ENCODE measurements around the gene MAPK11. TPM values are rescaled to one million over a fixed set of nuclear protein-coding genes. Genes with fewer than 3 reads are reported as not detected.

The MAPK11 gene
- polyA plus RNA-seq, 3 donors: 0.81 TPM; not detected in 2

GRCh38 chr22:50271519-50271970, 1.4 kb upstream of the MAPK11 start:
- peaks cover 7 to 10% of the 10 kb centered on the region in 2 donors for H3K9me3 ChIP-seq (replicated peaks in 1 of 2; ENCODE audit: control insufficient read depth in 1 of 2, insufficient read depth in 1 of 2, low read length in 2 of 2)
- peaks cover 20 to 22% of the 10 kb centered on the region in 2 donors for H3K36me3 ChIP-seq (replicated peaks in 1 of 2; ENCODE audit: control insufficient read depth in 1 of 2, insufficient read depth in 2 of 2, low read length in 2 of 2)
- H3K4me1 ChIP-seq (ENCODE audit: control insufficient read depth in 1 of 2, insufficient read depth in 2 of 2, low read length in 2 of 2): peaks cover 25 to 38% of the 10 kb centered on the region in 2 donors
- H3K4me2 ChIP-seq (replicated peaks; ENCODE audit: extremely low read depth, low read length, poor library complexity, severe bottlenecking): peak overlapping the region; percentile 80
- H3K4me3 ChIP-seq (replicated peaks in 1 of 3; ENCODE audit: low read depth in 2 of 3, low read length in 3 of 3): peak overlapping the region in 1 of 3 experiments; percentile 70
- H2AFZ ChIP-seq (ENCODE audit: insufficient read depth, low read depth, low read length, poor library complexity, severe bottlenecking): no peak overlapping the region
- Mint-ChIP-seq H3K4me3 (peak overlapping the region in 1 of 2 donors; percentile 69), H3K4me1 (peaks cover 23% of the 10 kb centered on the region), H3K36me3 (peaks cover 21 to 31% of the 10 kb centered on the region in 2 donors), H3K9me3 (peaks cover 0 to 26% (median 6%) of the 10 kb centered on the region in 7 donors), H3K27me3 (ENCODE audit: low read depth in 3 of 3) (peaks cover 33 to 64% (median 46%) of the 10 kb centered on the region in 3 donors), H3K27ac (no peak overlapping the region)
- intact Hi-C loops (cut with micrococcal nuclease): no loop called here
- no peak overlapping the region for H3K9ac ChIP-seq (ENCODE audit: insufficient read depth, low read length, poor library complexity, severe bottlenecking)
- H3K79me2 ChIP-seq (ENCODE audit: insufficient read depth, low read length): no peaks in the 10 kb centered on the region
- H4K20me1 ChIP-seq (ENCODE audit: insufficient read depth, low read length): peaks cover 74% of the 10 kb centered on the region
- H3K27me3 ChIP-seq (ENCODE audit: control insufficient read depth in 2 of 2, insufficient read depth in 2 of 2, low read length in 2 of 2): peaks cover 25 to 42% of the 10 kb centered on the region in 2 donors
- H3K27ac ChIP-seq (ENCODE audit: low read depth in 1 of 2, low read length in 2 of 2): no peak overlapping the region
- 0% methylated on average over 43 of the region's 45 CpGs for WGBS (ENCODE audit: insufficient coverage)
- TF ChIP-seq CTCF (IDR thresholded peaks at IDR 0.05): no peak
- peak; percentile 36 to 60 (median 56) for DNase-seq

GRCh38 chr22:50270666-50271394, 650 bp upstream of the MAPK11 start:
- Mint-ChIP-seq H3K4me3 (peak overlapping the region; percentile 37 to 73), H3K9me3 (peaks cover 0 to 27% (median 7%) of the 10 kb centered on the region in 7 donors), H3K27me3 (ENCODE audit: low read depth in 3 of 3) (peaks cover 38 to 68% (median 50%) of the 10 kb centered on the region in 3 donors), H3K4me1 (peaks cover 23% of the 10 kb centered on the region), H3K27ac (no peak overlapping the region), H3K36me3 (peaks cover 19 to 24% of the 10 kb centered on the region in 2 donors)
- H3K36me3 ChIP-seq (replicated peaks in 1 of 2; ENCODE audit: control insufficient read depth in 1 of 2, insufficient read depth in 2 of 2, low read length in 2 of 2): peaks cover 15% of the 10 kb centered on the region in 2 donors
- peak overlapping the region; percentile 17 to 70 (median 21) for H3K4me3 ChIP-seq (replicated peaks in 1 of 3; ENCODE audit: low read depth in 2 of 3, low read length in 3 of 3)
- TF ChIP-seq CTCF (IDR thresholded peaks at IDR 0.05): no peak
- H3K27ac ChIP-seq (ENCODE audit: low read depth in 1 of 2, low read length in 2 of 2): no peak overlapping the region
- H3K79me2 ChIP-seq (ENCODE audit: insufficient read depth, low read length): no peaks in the 10 kb centered on the region
- no peak overlapping the region for H3K9ac ChIP-seq (ENCODE audit: insufficient read depth, low read length, poor library complexity, severe bottlenecking)
- DNase-seq: peak; percentile 43 to 54 (median 47)
- H3K4me1 ChIP-seq (ENCODE audit: control insufficient read depth in 1 of 2, insufficient read depth in 2 of 2, low read length in 2 of 2): peaks cover 25 to 38% of the 10 kb centered on the region in 2 donors
- peaks cover 67% of the 10 kb centered on the region for H4K20me1 ChIP-seq (ENCODE audit: insufficient read depth, low read length)
- WGBS (ENCODE audit: insufficient coverage): 2% methylated on average over 50 of the region's 53 CpGs
- peaks cover 25 to 46% of the 10 kb centered on the region in 2 donors for H3K27me3 ChIP-seq (ENCODE audit: control insufficient read depth in 2 of 2, insufficient read depth in 2 of 2, low read length in 2 of 2)
- H3K9me3 ChIP-seq (replicated peaks in 1 of 2; ENCODE audit: control insufficient read depth in 1 of 2, insufficient read depth in 1 of 2, low read length in 2 of 2): peaks cover 7 to 10% of the 10 kb centered on the region in 2 donors
- H2AFZ ChIP-seq (ENCODE audit: insufficient read depth, low read depth, low read length, poor library complexity, severe bottlenecking): no peak overlapping the region
- H3K4me2 ChIP-seq (replicated peaks; ENCODE audit: extremely low read depth, low read length, poor library complexity, severe bottlenecking): peak overlapping the region; percentile 80
- intact Hi-C loops (cut with micrococcal nuclease): no loop called here

Data from CD14-positive monocyte (primary cell).